Endothelial cell of umbilical vein (primary cell): Measurements from ENCODE around the gene BCAS3. TPM values are rescaled to one million over a fixed set of nuclear protein-coding genes. Genes with fewer than 3 reads are reported as not detected.

Experiments used
- BruUV-seq: library from RNA; stranded (reverse); fragments of 400-500 nt; replicated peaks from 2 replicates; lab custom pipeline; 2021; lab: Mats Ljungman, UMichigan
- CTCF ChIA-PET: fragments of 300-600, 350-600 bp; sonication (Branson Sonifier 250); formaldehyde crosslinking; loops from one replicate; lab custom pipeline; 2021; ENCODE audit warnings: antibody characterized with exemption, inconsistent platforms; lab: Charles Lee
- POLR2A ChIA-PET: fragments of 300-600, 350-600 bp; sonication (Branson Sonifier 250); formaldehyde crosslinking; loops from one replicate; lab custom pipeline; 2021; ENCODE audit warnings: antibody characterized with exemption, inconsistent platforms; lab: Charles Lee
- DNase-seq: peaks from one replicate; pipeline ENCODE4 v3.0.0-alpha.2; 2011; ENCODE audit warnings: low read depth, low spot score
- FAIRE-seq: peaks from 2 replicates; lab custom pipeline; 2011; peaks lifted over from hg19 to GRCh38; lab: Jason Lieb, UNC
- H2AFZ ChIP-seq: 2 replicates; pipeline ENCODE4 v1.6.0; 2012; ENCODE audit warnings: low read depth, low read length, control low read depth, inconsistent platforms
- H3K27ac ChIP-seq: 2 replicates; pipeline ENCODE4 v1.5.1; 2011; ENCODE audit warnings: low read depth, mild to moderate bottlenecking, control low read depth, low read length, moderate library complexity; ENCODE audit not compliant: insufficient read depth
- H3K27me3 ChIP-seq, 2 experiments: 2 replicates each; pipeline versions ENCODE4 v1.6.0 to v1.6.1; 2011; ENCODE audit warnings: low read length in 2 of 2, mixed read lengths in 1 of 2; ENCODE audit not compliant: control insufficient read depth in 2 of 2, insufficient read depth in 2 of 2
- H3K36me3 ChIP-seq, 2 experiments: 2 replicates in 1 of 2; 3 replicates in 1 of 2; pipeline ENCODE4 v1.5.1; 2011; ENCODE audit warnings: low read length in 2 of 2, mild to moderate bottlenecking in 1 of 2, moderate library complexity in 1 of 2; ENCODE audit not compliant: control insufficient read depth in 2 of 2, insufficient read depth in 2 of 2; ENCODE audit errors: extremely low read depth in 1 of 2
- H3K4me1 ChIP-seq: 3 replicates; pipeline ENCODE4 v1.5.1; 2011; ENCODE audit warnings: mild to moderate bottlenecking, low read length; ENCODE audit not compliant: control insufficient read depth, insufficient read depth; ENCODE audit errors: extremely low read depth
- H3K4me2 ChIP-seq: 2 replicates; pipeline ENCODE4 v1.6.1; 2011; ENCODE audit warnings: low read length, control low read depth, mixed read lengths; ENCODE audit not compliant: insufficient read depth
- H3K4me3 ChIP-seq, 3 experiments: fragments of 200-600 bp in 1 of 3; sonication (generic), shearing (Covaris generic) in 1 of 3; replicated peaks in 1 of 3; 2 replicates each; pipeline ENCODE4 v1.5.1; 2011 to 2016; ENCODE audit warnings: control low read depth in 3 of 3, low read length in 3 of 3, mild to moderate bottlenecking in 2 of 3, inconsistent platforms in 1 of 3, low read depth in 1 of 3, moderate library complexity in 1 of 3; ENCODE audit not compliant: insufficient read depth in 1 of 3
- H3K79me2 ChIP-seq: 2 replicates; pipeline ENCODE4 v1.6.0; 2012; ENCODE audit warnings: low read length, inconsistent platforms; ENCODE audit not compliant: control insufficient read depth, insufficient read depth
- H3K9ac ChIP-seq: replicated peaks from 2 replicates; pipeline ENCODE3; 2011; ENCODE audit warnings: low read length, control low read depth; ENCODE audit not compliant: insufficient read depth; ENCODE audit errors: extremely low read depth
- H3K9me1 ChIP-seq: replicated peaks from 3 replicates; pipeline ENCODE4 v1.6.0; 2011; ENCODE audit warnings: mild to moderate bottlenecking, low read length; ENCODE audit not compliant: control insufficient read depth, insufficient read depth; ENCODE audit errors: extremely low read depth
- H3K9me3 ChIP-seq: replicated peaks from 2 replicates; pipeline ENCODE4 v1.5.1; 2012; ENCODE audit warnings: low read length, inconsistent platforms; ENCODE audit not compliant: control insufficient read depth, insufficient read depth
- H4K20me1 ChIP-seq: replicated peaks from 2 replicates; pipeline ENCODE3; 2011; ENCODE audit warnings: mild to moderate bottlenecking, low read length; ENCODE audit not compliant: control insufficient read depth, insufficient read depth; ENCODE audit errors: extremely low read depth
- CTCF ChIP-seq, 2 donors: IDR thresholded peaks; 1 replicate in 1 of 2; 2 replicates in 1 of 2; pipeline ENCODE4 v1.5.1; 2011; ENCODE audit warnings: low read length in 2 of 2, mild to moderate bottlenecking in 2 of 2, moderate library complexity in 2 of 2, control low read depth in 1 of 2, inconsistent platforms in 1 of 2, low read depth in 1 of 2; ENCODE audit not compliant: insufficient read depth in 1 of 2; ENCODE audit errors: extremely low read depth in 1 of 2
- EZH2 ChIP-seq: IDR thresholded peaks from 2 replicates; pipeline ENCODE4 v1.6.1; 2012; ENCODE audit warnings: borderline replicate concordance, low read depth, mild to moderate bottlenecking, moderate library complexity, low read length, inconsistent platforms; ENCODE audit not compliant: severe bottlenecking
- FOS ChIP-seq: IDR thresholded peaks from 2 replicates; pipeline ENCODE4 v1.6.1; 2011; ENCODE audit warnings: mild to moderate bottlenecking, low read length, moderate library complexity, borderline replicate concordance; ENCODE audit not compliant: insufficient read depth
- GATA2 ChIP-seq: IDR thresholded peaks from 2 replicates; pipeline ENCODE4 v1.7.0; 2011; ENCODE audit warnings: low read depth, mild to moderate bottlenecking, moderate library complexity, mixed read lengths, low read length; ENCODE audit not compliant: insufficient read length, insufficient read depth
- JUN ChIP-seq: IDR thresholded peaks from 2 replicates; pipeline ENCODE4 v1.6.1; 2011; ENCODE audit warnings: borderline replicate concordance, low read depth; ENCODE audit not compliant: insufficient read length, insufficient read depth
- MYC ChIP-seq: IDR thresholded peaks from one replicate; pipeline ENCODE4 v1.6.1; 2011; ENCODE audit warnings: mild to moderate bottlenecking, low read depth, low read length
- POLR2A ChIP-seq: IDR thresholded peaks from 2 replicates; pipeline ENCODE4 v1.6.1; 2012; ENCODE audit warnings: low read depth, mild to moderate bottlenecking, control low read depth, low read length
- POLR2AphosphoS5 ChIP-seq: IDR thresholded peaks from 2 replicates; pipeline ENCODE4 v1.6.1; 2012; ENCODE audit warnings: low read depth, mild to moderate bottlenecking, control low read depth, low read length, moderate library complexity; ENCODE audit not compliant: insufficient read depth
- dilution Hi-C: fragments of 300-500 bp; cut with MboI; formaldehyde crosslinking; loops from one replicate; pipeline ENCODE4 v1.15.0; 2019; ENCODE audit warnings: low sequenced_read_pairs; ENCODE audit not compliant: extremely low pct_ligation_motif_present
- intact Hi-C: fragments of 100-400 bp; cut with micrococcal nuclease; formaldehyde crosslinking; loops from one replicate; pipeline ENCODE4 v1.10.0; 2022
- polyA plus RNA-seq, 4 experiments: library from polyadenylated mRNA; depleted of rRNA in 3 of 4; stranded (reverse) in 3 of 4; unstranded in 1 of 4; fragments of >200 nt; gene quantifications; 2 replicates each; pipeline versions ENCODE4 v1.2.1 to v1.2.3, GENCODE V29; 2011 to 2012; ENCODE audit warnings: missing spikeins in 1 of 4
- total RNA-seq: library from RNA; stranded (reverse); gene quantifications from 2 replicates; pipeline ENCODE4 v1.2.3, GENCODE V29; 2021
- TF ChIP-seq, protein P1 (sequence below): IDR thresholded peaks from 2 replicates; pipeline ENCODE4 v1.6.1; 2011; ENCODE audit not compliant: insufficient read depth, insufficient read length

Gene BCAS3
- total and polyA plus RNA-seq, 2 donors (not counting 3 experiments of a cell fraction or from before 2014, with no cell fraction given): 8.2 to 16.0 TPM

DNA sequence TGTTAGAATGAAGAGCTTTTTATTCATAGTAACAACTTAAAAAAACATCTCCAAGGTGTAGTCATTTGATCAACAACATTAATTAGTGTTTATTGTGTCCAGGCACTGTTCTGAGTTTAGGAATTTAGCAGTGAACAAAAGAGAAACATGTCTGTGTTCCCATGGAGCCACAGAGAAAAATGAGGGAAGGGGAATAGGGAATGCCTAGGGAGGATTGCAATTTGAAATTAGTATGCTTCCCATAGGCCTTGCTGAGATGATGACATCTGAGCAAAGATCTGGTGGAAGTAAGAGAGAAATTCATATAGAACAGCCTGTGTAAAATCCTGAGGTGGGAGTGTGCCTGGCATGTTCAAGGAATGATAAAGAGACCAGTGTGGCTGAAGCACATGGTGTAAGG is 318.0 kb downstream of the BCAS3 start:
- Histone ChIP-seq H3K27me3 (no peaks in the 10 kb centered on the region), H3K36me3 (no peaks in the 10 kb centered on the region), H2AFZ (no peak overlapping the region), H3K4me3 (no peak overlapping the region), H3K4me2 (no peak overlapping the region), H3K4me1 (peaks cover 5% of the 10 kb centered on the region), H3K27ac (no peak overlapping the region), H4K20me1 (no peaks in the 10 kb centered on the region), H3K9ac (no peak overlapping the region), H3K9me3 (no peaks in the 10 kb centered on the region), H3K79me2 (no peaks in the 10 kb centered on the region), H3K9me1 (no peaks in the 10 kb centered on the region)
- TF ChIP-seq POLR2A (no peak), GATA2 (no peak), CTCF (IDR thresholded peaks at IDR 0.05; ENCODE audit: extremely low read depth in 1 of 2, insufficient read depth in 1 of 2, low read depth in 1 of 2, low read length in 2 of 2) (no peak), POLR2AphosphoS5 (no peak), EZH2 (no peak), JUN (no peak), FOS (no peak), MYC (no peak)
- TF ChIP-seq, protein P1, sequence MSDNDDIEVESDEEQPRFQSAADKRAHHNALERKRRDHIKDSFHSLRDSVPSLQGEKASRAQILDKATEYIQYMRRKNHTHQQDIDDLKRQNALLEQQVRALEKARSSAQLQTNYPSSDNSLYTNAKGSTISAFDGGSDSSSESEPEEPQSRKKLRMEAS: no peak
- intact Hi-C loops (loop anchor here (10.0 kb wide), 1 partner anchor 271 kb away; no protein-coding TSS in a partner anchor), dilution Hi-C loops (no loop called here)
- POLR2A ChIA-PET: no interaction called here
- CTCF ChIA-PET: interaction anchor here (1.2 kb wide), 1 partner anchor 24 kb away, joined by 4 read pairs; no protein-coding TSS in a partner anchor
- no TSS peak for BruUV-seq
- DNase-seq: no peak
- no peak for FAIRE-seq
